ENCODE data around the gene ATAT1.
"Not testable (repeated sequence)": the region's sequence is repeated elsewhere in the genome, so short reads cannot be mapped to it uniquely, and the experiment has no call there.

Gene ATAT1

GRCh38 chr6:30647242-30648116, 20.8 kb downstream of the ATAT1 start:
- peak overlapping the region in 4 of 5 donors; percentile 83 to 91 (median 86) for H3K9ac ChIP-seq (ENCODE audit: low read length in 5 of 5)
- H3K36me3 ChIP-seq (ENCODE audit: control insufficient read depth in 5 of 5, insufficient read depth in 5 of 5, low read length in 5 of 5): peaks cover 3 to 40% (median 30%) of the 10 kb centered on the region in 5 donors
- no peaks in the 10 kb centered on the region for H3K9me3 ChIP-seq (ENCODE audit: control insufficient read depth in 5 of 5, low read length in 5 of 5)
- H3K4me1 ChIP-seq (ENCODE audit: control insufficient read depth in 5 of 5, insufficient read depth in 5 of 5, low read length in 5 of 5): peaks cover 2 to 17% (median 15%) of the 10 kb centered on the region in 5 donors
- H3K27me3 ChIP-seq (ENCODE audit: control insufficient read depth in 5 of 5, insufficient read depth in 4 of 5, low read length in 5 of 5): no peaks in the 10 kb centered on the region
- H3K4me3 ChIP-seq (ENCODE audit: low read depth in 1 of 5, low read length in 5 of 5): peak overlapping the region; percentile 78 to 98 (median 80)
- H3K27ac ChIP-seq (ENCODE audit: low read depth, low read length): peak overlapping the region; percentile 77

GRCh38 chr6:30651143-30651542, 24.5 kb downstream of the ATAT1 start:
- Histone ChIP-seq H3K27me3 (ENCODE audit: control insufficient read depth in 5 of 5, insufficient read depth in 4 of 5, low read length in 5 of 5) (no peaks in the 10 kb centered on the region), H3K9me3 (ENCODE audit: control insufficient read depth in 5 of 5, low read length in 5 of 5) (no peaks in the 10 kb centered on the region), H3K4me3 (ENCODE audit: low read depth in 1 of 5, low read length in 5 of 5) (no peak overlapping the region), H3K36me3 (ENCODE audit: control insufficient read depth in 5 of 5, insufficient read depth in 5 of 5, low read length in 5 of 5) (peaks cover 5 to 56% (median 53%) of the 10 kb centered on the region in 5 donors), H3K27ac (ENCODE audit: low read depth, low read length) (no peak overlapping the region), H3K9ac (ENCODE audit: low read length in 5 of 5) (no peak overlapping the region), H3K4me1 (ENCODE audit: control insufficient read depth in 5 of 5, insufficient read depth in 5 of 5, low read length in 5 of 5) (peaks cover 6 to 17% (median 15%) of the 10 kb centered on the region in 5 donors)

- Histone ChIP-seq H3K4me3 (ENCODE audit: low read depth in 1 of 5, low read length in 5 of 5) (no peak overlapping the region), H3K4me1 (ENCODE audit: control insufficient read depth in 5 of 5, insufficient read depth in 5 of 5, low read length in 5 of 5) (peaks cover 0 to 4% (median 0%) of the 10 kb centered on the region in 5 donors), H3K9me3 (ENCODE audit: control insufficient read depth in 5 of 5, low read length in 5 of 5) (no peaks in the 10 kb centered on the region), H3K27me3 (ENCODE audit: control insufficient read depth in 5 of 5, insufficient read depth in 4 of 5, low read length in 5 of 5) (no peaks in the 10 kb centered on the region), H3K36me3 (ENCODE audit: control insufficient read depth in 5 of 5, insufficient read depth in 5 of 5, low read length in 5 of 5) (peaks cover 5 to 95% (median 88%) of the 10 kb centered on the region in 5 donors), H3K9ac (ENCODE audit: low read length in 5 of 5) (peak overlapping the region in 1 of 5 donors; percentile 74), H3K27ac (ENCODE audit: low read depth, low read length) (no peak overlapping the region)
Observed at GRCh38 chr6:30654798-30655742, 28.4 kb downstream of the ATAT1 start.

- Histone ChIP-seq H3K9ac (ENCODE audit: low read length in 5 of 5) (no peak overlapping the region), H3K27me3 (ENCODE audit: control insufficient read depth in 5 of 5, insufficient read depth in 4 of 5, low read length in 5 of 5) (no peaks in the 10 kb centered on the region), H3K4me1 (ENCODE audit: control insufficient read depth in 5 of 5, insufficient read depth in 5 of 5, low read length in 5 of 5) (peaks cover 0 to 4% (median 0%) of the 10 kb centered on the region in 5 donors), H3K4me3 (ENCODE audit: low read depth in 1 of 5, low read length in 5 of 5) (no peak overlapping the region), H3K27ac (ENCODE audit: low read depth, low read length) (no peak overlapping the region), H3K9me3 (ENCODE audit: control insufficient read depth in 5 of 5, low read length in 5 of 5) (no peaks in the 10 kb centered on the region), H3K36me3 (ENCODE audit: control insufficient read depth in 5 of 5, insufficient read depth in 5 of 5, low read length in 5 of 5) (peaks cover 5 to 98% (median 92%) of the 10 kb centered on the region in 5 donors)
Observed at GRCh38 chr6:30655743-30656094, 29.0 kb downstream of the ATAT1 start.

- Histone ChIP-seq H3K36me3 (ENCODE audit: control insufficient read depth in 5 of 5, insufficient read depth in 5 of 5, low read length in 5 of 5) (peaks cover 5 to 94% (median 88%) of the 10 kb centered on the region in 5 donors), H3K4me1 (ENCODE audit: control insufficient read depth in 5 of 5, insufficient read depth in 5 of 5, low read length in 5 of 5) (peaks cover 0 to 4% (median 0%) of the 10 kb centered on the region in 5 donors), H3K9ac (ENCODE audit: low read length in 5 of 5) (no peak overlapping the region), H3K9me3 (ENCODE audit: control insufficient read depth in 5 of 5, low read length in 5 of 5) (no peaks in the 10 kb centered on the region), H3K27ac (ENCODE audit: low read depth, low read length) (no peak overlapping the region), H3K27me3 (ENCODE audit: control insufficient read depth in 5 of 5, insufficient read depth in 4 of 5, low read length in 5 of 5) (no peaks in the 10 kb centered on the region), H3K4me3 (ENCODE audit: low read depth in 1 of 5, low read length in 5 of 5) (no peak overlapping the region)
Observed at GRCh38 chr6:30656513-30656912, 29.8 kb downstream of the ATAT1 start.

- Histone ChIP-seq H3K27ac (ENCODE audit: low read depth, low read length) (no peak overlapping the region), H3K9ac (ENCODE audit: low read length in 5 of 5) (no peak overlapping the region), H3K4me3 (ENCODE audit: low read depth in 1 of 5, low read length in 5 of 5) (no peak overlapping the region), H3K4me1 (ENCODE audit: control insufficient read depth in 5 of 5, insufficient read depth in 5 of 5, low read length in 5 of 5) (peaks cover 0 to 4% (median 0%) of the 10 kb centered on the region in 5 donors), H3K36me3 (ENCODE audit: control insufficient read depth in 5 of 5, insufficient read depth in 5 of 5, low read length in 5 of 5) (peaks cover 6 to 94% (median 89%) of the 10 kb centered on the region in 5 donors), H3K27me3 (ENCODE audit: control insufficient read depth in 5 of 5, insufficient read depth in 4 of 5, low read length in 5 of 5) (no peaks in the 10 kb centered on the region), H3K9me3 (ENCODE audit: control insufficient read depth in 5 of 5, low read length in 5 of 5) (no peaks in the 10 kb centered on the region)
Observed at GRCh38 chr6:30657454-30657853, 30.8 kb downstream of the ATAT1 start.

- H3K36me3 ChIP-seq (ENCODE audit: control insufficient read depth in 5 of 5, insufficient read depth in 5 of 5, low read length in 5 of 5): peaks cover 6 to 94% (median 89%) of the 10 kb centered on the region in 5 donors
- H3K27me3 ChIP-seq (ENCODE audit: control insufficient read depth in 5 of 5, insufficient read depth in 4 of 5, low read length in 5 of 5); H3K9ac ChIP-seq (ENCODE audit: low read length in 5 of 5); H3K4me3 ChIP-seq (ENCODE audit: low read depth in 1 of 5, low read length in 5 of 5); H3K27ac ChIP-seq (ENCODE audit: low read depth, low read length); H3K9me3 ChIP-seq (ENCODE audit: control insufficient read depth in 5 of 5, low read length in 5 of 5); H3K4me1 ChIP-seq (ENCODE audit: control insufficient read depth in 5 of 5, insufficient read depth in 5 of 5, low read length in 5 of 5): not testable (repeated sequence)
Observed at GRCh38 chr6:30657922-30658321, 31.2 kb downstream of the ATAT1 start.

GRCh38 chr6:30664994-30665767, 38.5 kb downstream of the ATAT1 start:
- Histone ChIP-seq H3K27me3 (ENCODE audit: control insufficient read depth in 5 of 5, insufficient read depth in 4 of 5, low read length in 5 of 5) (no peaks in the 10 kb centered on the region), H3K9ac (ENCODE audit: low read length in 5 of 5) (no peak overlapping the region), H3K4me3 (ENCODE audit: low read depth in 1 of 5, low read length in 5 of 5) (no peak overlapping the region), H3K27ac (ENCODE audit: low read depth, low read length) (no peak overlapping the region), H3K4me1 (ENCODE audit: control insufficient read depth in 5 of 5, insufficient read depth in 5 of 5, low read length in 5 of 5) (no peaks in the 10 kb centered on the region), H3K9me3 (ENCODE audit: control insufficient read depth in 5 of 5, low read length in 5 of 5) (no peaks in the 10 kb centered on the region), H3K36me3 (ENCODE audit: control insufficient read depth in 5 of 5, insufficient read depth in 5 of 5, low read length in 5 of 5) (peaks cover 21 to 83% (median 70%) of the 10 kb centered on the region in 5 donors)

GRCh38 chr6:30666300-30666699, 39.6 kb downstream of the ATAT1 start:
- H3K4me3 ChIP-seq (ENCODE audit: low read depth in 1 of 5, low read length in 5 of 5); H3K9ac ChIP-seq (ENCODE audit: low read length in 5 of 5); H3K9me3 ChIP-seq (ENCODE audit: control insufficient read depth in 5 of 5, low read length in 5 of 5); H3K27me3 ChIP-seq (ENCODE audit: control insufficient read depth in 5 of 5, insufficient read depth in 4 of 5, low read length in 5 of 5); H3K27ac ChIP-seq (ENCODE audit: low read depth, low read length); H3K4me1 ChIP-seq (ENCODE audit: control insufficient read depth in 5 of 5, insufficient read depth in 5 of 5, low read length in 5 of 5): not testable (repeated sequence)
- peaks cover 21 to 86% (median 71%) of the 10 kb centered on the region in 5 donors for H3K36me3 ChIP-seq (ENCODE audit: control insufficient read depth in 5 of 5, insufficient read depth in 5 of 5, low read length in 5 of 5)
